Measurements from ENCODE around the gene CEP19. TPM values are rescaled to one million over a fixed set of nuclear protein-coding genes. Genes with fewer than 3 reads are reported as not detected.

CEP19 gene, protein sequence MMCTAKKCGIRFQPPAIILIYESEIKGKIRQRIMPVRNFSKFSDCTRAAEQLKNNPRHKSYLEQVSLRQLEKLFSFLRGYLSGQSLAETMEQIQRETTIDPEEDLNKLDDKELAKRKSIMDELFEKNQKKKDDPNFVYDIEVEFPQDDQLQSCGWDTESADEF
- total RNA-seq = 2.3 and 2.5 TPM in 2 replicates
- long read RNA-seq, transcript CEP19-202 (3 exons, 2,201 nt) = major isoform, 6 of 8 reads
- long read RNA-seq, partial matches to known transcripts = 0 of 8 reads
- long read RNA-seq, other reads (novel, unspliced or antisense) = 1 of 8 reads

DNA sequence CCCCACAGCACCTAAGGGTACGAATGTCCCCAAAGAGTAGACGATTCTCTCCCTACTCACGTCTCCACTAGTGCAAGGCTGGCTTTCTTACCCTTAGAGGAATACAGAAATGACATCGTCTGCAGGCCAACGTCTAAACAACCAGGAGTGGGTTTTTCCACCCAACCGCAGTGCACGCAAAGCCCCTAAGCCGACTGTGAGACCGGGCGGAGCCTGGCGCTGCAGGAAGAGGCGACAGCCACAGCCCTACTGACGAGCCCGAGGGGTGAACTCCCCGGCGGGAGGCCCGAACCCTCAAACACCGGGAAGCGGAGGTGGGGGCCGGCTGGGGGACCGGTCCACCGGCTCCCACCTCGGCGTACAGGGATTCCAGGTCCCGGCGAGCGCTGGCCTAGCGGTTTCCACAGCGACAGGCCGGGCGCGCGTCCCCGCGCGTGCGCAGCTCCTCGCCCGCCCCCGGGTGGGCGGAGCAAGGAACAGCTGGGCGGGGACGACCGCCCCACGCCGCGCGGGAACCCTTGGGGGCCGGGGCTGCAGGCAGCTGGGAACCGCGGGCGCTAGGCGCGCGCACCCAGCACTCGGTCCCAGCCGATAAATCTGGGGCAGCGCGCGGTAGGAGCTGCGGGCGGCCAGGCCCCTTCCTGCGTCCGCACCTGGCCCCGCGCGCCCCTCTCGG is at the start of gene CEP19, which contains the start of gene PIGX:
Gene CEP19, minus strand, starts transcription at position 413 of the 676 bp plus-strand sequence. CDS start 3,593 bp downstream, outside the sequence.
Gene PIGX, plus strand, starts transcription at position 540 of the 676 bp plus-strand sequence.
- H3K4me3 Mint-ChIP-seq (ENCODE audit: low read depth) = peak within 1 kb of the TSS; percentile 88
- peak; percentile 78 for DNase-seq (ENCODE audit: low spot score, unreplicated experiment)
- no peaks in the 10 kb centered on the region for H3K9me3 Mint-ChIP-seq (ENCODE audit: low read depth)
- H3K27ac Mint-ChIP-seq = peak within 1 kb of the TSS; percentile 93
- no peaks in the 10 kb centered on the region for H3K27me3 Mint-ChIP-seq
- TF ChIP-seq, protein P1, sequence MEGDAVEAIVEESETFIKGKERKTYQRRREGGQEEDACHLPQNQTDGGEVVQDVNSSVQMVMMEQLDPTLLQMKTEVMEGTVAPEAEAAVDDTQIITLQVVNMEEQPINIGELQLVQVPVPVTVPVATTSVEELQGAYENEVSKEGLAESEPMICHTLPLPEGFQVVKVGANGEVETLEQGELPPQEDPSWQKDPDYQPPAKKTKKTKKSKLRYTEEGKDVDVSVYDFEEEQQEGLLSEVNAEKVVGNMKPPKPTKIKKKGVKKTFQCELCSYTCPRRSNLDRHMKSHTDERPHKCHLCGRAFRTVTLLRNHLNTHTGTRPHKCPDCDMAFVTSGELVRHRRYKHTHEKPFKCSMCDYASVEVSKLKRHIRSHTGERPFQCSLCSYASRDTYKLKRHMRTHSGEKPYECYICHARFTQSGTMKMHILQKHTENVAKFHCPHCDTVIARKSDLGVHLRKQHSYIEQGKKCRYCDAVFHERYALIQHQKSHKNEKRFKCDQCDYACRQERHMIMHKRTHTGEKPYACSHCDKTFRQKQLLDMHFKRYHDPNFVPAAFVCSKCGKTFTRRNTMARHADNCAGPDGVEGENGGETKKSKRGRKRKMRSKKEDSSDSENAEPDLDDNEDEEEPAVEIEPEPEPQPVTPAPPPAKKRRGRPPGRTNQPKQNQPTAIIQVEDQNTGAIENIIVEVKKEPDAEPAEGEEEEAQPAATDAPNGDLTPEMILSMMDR (IDR thresholded peaks at IDR 0.05; ENCODE audit: unreplicated experiment) = peak; percentile 11
- H3K36me3 Mint-ChIP-seq (ENCODE audit: insufficient read depth) = no peaks in the 10 kb centered on the region
- peaks cover 7% of the 10 kb centered on the region for H3K4me1 Mint-ChIP-seq (ENCODE audit: low read depth)

DNA sequence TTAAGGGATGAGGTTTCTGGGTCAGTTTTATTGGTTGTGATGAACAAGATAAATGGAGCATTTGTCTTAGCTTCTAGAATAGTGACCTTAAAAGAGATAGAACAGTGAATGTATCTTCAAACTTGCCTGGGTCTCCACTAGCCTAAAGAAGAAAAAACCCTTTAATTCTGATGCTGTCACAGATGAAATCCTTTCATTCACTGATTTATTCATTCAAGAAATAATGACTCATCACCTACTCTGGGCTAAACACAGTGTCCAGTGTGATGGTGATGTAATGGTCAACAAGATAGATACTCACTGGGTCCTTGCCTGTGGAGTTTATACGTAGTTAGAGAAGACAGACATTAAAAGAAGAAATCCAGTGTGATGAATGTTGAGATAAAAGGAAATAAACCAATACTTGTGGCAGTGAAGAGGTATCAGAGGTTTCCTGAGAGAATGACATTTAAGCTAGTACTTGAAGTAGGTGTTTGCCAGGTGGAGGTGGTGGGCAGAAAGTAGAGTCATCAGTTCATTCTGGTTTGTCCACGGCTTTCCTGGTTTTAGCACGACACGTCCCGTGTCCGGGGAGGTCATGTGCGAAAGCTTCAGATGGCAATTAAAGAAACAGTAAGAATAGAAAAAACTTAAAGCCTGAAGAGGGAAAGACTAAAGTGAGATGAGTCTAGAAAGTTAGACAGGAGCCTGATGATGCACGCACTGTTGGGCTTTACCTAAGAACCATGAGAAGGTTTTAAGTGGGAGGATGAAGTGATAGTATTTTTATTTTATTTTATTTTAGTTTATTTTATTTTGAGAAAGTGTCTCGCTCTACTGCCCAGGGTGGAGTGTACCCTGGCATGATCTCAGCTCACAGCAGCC is 46.1 kb upstream of the CEP19 start:
- H3K27me3 Mint-ChIP-seq = no peaks in the 10 kb centered on the region
- TF ChIP-seq, protein P1 (IDR thresholded peaks at IDR 0.05; ENCODE audit: unreplicated experiment) = no peak
- H3K27ac Mint-ChIP-seq = peak overlapping the region; percentile 21
- no peak overlapping the region for H3K4me3 Mint-ChIP-seq (ENCODE audit: low read depth)
- H3K36me3 Mint-ChIP-seq (ENCODE audit: insufficient read depth) = peaks cover 56% of the 10 kb centered on the region
- H3K9me3 Mint-ChIP-seq (ENCODE audit: low read depth) = peaks cover 32% of the 10 kb centered on the region
- H3K4me1 Mint-ChIP-seq (ENCODE audit: low read depth) = peaks cover 10% of the 10 kb centered on the region
- DNase-seq (ENCODE audit: low spot score, unreplicated experiment) = no peak

DNA sequence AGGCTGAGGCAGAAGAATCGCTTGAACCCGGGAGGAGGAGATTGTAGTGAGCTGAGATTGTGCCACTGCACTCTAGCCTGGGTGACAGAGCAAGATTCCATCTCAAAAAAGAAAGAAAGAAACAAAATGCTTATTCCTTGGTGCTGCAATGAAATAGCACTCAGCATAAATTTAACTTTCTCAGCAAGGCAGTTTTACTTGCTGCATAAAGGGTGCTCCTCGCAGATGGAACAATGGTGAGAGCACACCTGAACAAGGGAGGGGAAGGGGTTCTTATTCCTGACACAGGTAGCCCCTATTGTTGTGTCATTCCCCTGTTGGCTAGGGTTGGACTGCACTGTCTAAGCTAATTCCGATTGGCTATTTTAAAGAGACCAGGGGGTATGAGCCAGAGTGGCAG is 44.7 kb upstream of the CEP19 start:
- Mint-ChIP-seq H3K36me3 (ENCODE audit: insufficient read depth) (peaks cover 54% of the 10 kb centered on the region), H3K27me3 (no peaks in the 10 kb centered on the region), H3K4me3 (ENCODE audit: low read depth) (no peak overlapping the region), H3K27ac (no peak overlapping the region), H3K4me1 (ENCODE audit: low read depth) (peaks cover 10% of the 10 kb centered on the region), H3K9me3 (ENCODE audit: low read depth) (peaks cover 26% of the 10 kb centered on the region)
- TF ChIP-seq, protein P1 (IDR thresholded peaks at IDR 0.05; ENCODE audit: unreplicated experiment) = no peak
- no peak for DNase-seq (ENCODE audit: low spot score, unreplicated experiment)

DNA sequence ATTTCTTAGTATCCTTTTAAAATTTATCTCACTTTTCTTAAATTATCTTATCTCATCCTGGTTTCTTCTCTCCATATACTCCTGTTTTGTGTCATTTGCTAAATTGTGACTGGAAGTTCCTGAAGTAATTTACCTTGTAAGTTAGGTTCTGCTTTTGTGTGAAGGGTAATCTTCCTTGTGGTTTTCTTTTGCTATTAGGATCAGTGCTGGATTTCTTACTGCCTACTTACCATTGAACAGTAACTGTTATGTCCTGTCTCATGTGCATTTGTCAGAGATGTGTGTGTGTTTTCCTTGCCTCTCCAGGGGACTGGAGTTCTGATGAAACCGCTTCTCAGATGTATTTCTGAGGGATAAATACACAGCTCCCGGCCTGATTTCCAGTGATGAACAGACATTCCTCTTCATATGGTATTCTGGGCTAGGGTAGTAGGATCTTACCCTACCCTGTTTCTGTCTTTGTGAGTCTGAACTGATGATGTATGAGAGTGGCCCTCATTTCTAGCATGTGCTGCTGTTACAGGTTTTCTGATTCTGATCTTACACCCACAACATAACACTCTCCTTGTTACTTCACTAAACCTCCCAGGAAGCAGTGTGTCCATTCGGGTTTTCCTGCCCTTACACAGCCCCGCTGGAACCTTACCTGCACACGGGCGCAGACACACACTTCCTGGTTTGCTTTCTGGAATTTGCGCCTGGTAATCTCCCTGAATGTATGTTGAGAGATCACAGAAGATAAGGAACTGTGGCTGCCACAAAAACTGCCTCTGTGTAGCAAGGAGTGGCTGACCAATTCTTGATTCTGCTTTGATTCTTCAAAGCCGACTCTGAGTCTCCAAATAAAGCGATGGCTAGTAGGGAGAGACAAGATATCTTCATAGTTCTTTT is 42.3 kb upstream of the CEP19 start:
- Mint-ChIP-seq H3K4me3 (ENCODE audit: low read depth) (no peak overlapping the region), H3K27ac (peak overlapping the region; percentile 84)

More for the DNA sequence above, 42.3 kb upstream of the CEP19 start:
- H3K36me3 Mint-ChIP-seq (ENCODE audit: insufficient read depth) = peaks cover 53% of the 10 kb centered on the region
- peaks cover 15% of the 10 kb centered on the region for H3K4me1 Mint-ChIP-seq (ENCODE audit: low read depth)
- TF ChIP-seq, protein P1 (IDR thresholded peaks at IDR 0.05; ENCODE audit: unreplicated experiment) = no peak
- H3K9me3 Mint-ChIP-seq (ENCODE audit: low read depth) = peaks cover 25% of the 10 kb centered on the region
- DNase-seq (ENCODE audit: low spot score, unreplicated experiment) = no peak
- no peaks in the 10 kb centered on the region for H3K27me3 Mint-ChIP-seq
